ENCODE measurements around the gene FEM1A. TPM values are rescaled to one million over a fixed set of nuclear protein-coding genes. Genes with fewer than 3 reads are reported as not detected.

Gene FEM1A
- total and polyA plus RNA-seq, 9 of the 15 experiments (the other 6 are each of a cell fraction or from before 2014, with no cell fraction given) = 0.08 to 19.0 (median 6.8) TPM

GRCh38 chr19:4815426-4816201, 24.1 kb downstream of the FEM1A start (continued):
- no peak for TF ChIP-seq NFE2L1 (tag; IDR thresholded peaks at IDR 0.05; ENCODE audit: borderline replicate concordance, low read depth)
- no peak for TF ChIP-seq ZNF134 (CRISPR knock-in tag; conservative IDR thresholded peaks at IDR 0.05)
- TF ChIP-seq ZNF318 (IDR thresholded peaks at IDR 0.05; ENCODE audit: borderline replicate concordance in 1 of 2, low read depth in 1 of 2) = no peak; a peak in 1 of 4 replicates
- TF ChIP-seq ETS2 (tag; IDR thresholded peaks at IDR 0.05; ENCODE audit: borderline replicate concordance, poor library complexity, severe bottlenecking) = no peak
- TF ChIP-seq BCLAF1 (IDR thresholded peaks at IDR 0.05; ENCODE audit: borderline replicate concordance in 1 of 2, control insufficient read depth in 1 of 2, low read depth in 2 of 2, low read length in 1 of 2) = no peak
- no peak for TF ChIP-seq ILK (tag; IDR thresholded peaks at IDR 0.05; ENCODE audit: borderline replicate concordance, low read depth)
- TF ChIP-seq SMAD2 (IDR thresholded peaks at IDR 0.05; ENCODE audit: low read depth, low read length) = no peak
- peak; percentile 23; the same call in 1 of the 2 replicates for TF ChIP-seq SOX6 (IDR thresholded peaks at IDR 0.05)
- no peak; the same call in 1 of the 2 replicates for TF ChIP-seq IRF1 (CRISPR knock-in tag; IDR thresholded peaks at IDR 0.05; ENCODE audit: borderline replicate concordance)
- TF ChIP-seq KDM4B (IDR thresholded peaks at IDR 0.05; ENCODE audit: borderline replicate concordance in 2 of 2, low read depth in 1 of 2) = no peak
- no peak for TF ChIP-seq ZNF583 (CRISPR knock-in tag; IDR thresholded peaks at IDR 0.05)
- TF ChIP-seq ZNF24 (IDR thresholded peaks at IDR 0.05) = no peak
- no peak for TF ChIP-seq CCAR2 (IDR thresholded peaks at IDR 0.05; ENCODE audit: low read depth, low read length)
- peak; percentile 50 for TF ChIP-seq POLR2B (IDR thresholded peaks at IDR 0.05; ENCODE audit: low read depth, partially characterized antibody)
